Measurements from ENCODE around the gene NLRP4.

GRCh38 chr19:55882626-55883025, 46.3 kb downstream of the NLRP4 start:
- no peak for TF ChIP-seq POLR2A (IDR thresholded peaks at IDR 0.05; ENCODE audit: low read depth, low read length)
- TF ChIP-seq POLR2AphosphoS5 (IDR thresholded peaks at IDR 0.05; ENCODE audit: low read depth, low read length) = no peak
